Parathyroid adenoma (tissue), 2 donors: Measurements from ENCODE around the gene TM9SF2.

Experiments used
- H2AFZ ChIP-seq: fragments of 300-600 bp; sonication (generic); one replicate; pipeline ENCODE4 v1.7.0; 2017; ENCODE audit warnings: antibody characterized with exemption, mild to moderate bottlenecking
- H3K27ac ChIP-seq: fragments of 300-600 bp; sonication (generic); one replicate; pipeline ENCODE4 v1.7.0; 2017
- H3K27me3 ChIP-seq: fragments of 300-600 bp; sonication (generic); one replicate; pipeline ENCODE4 v1.7.0; 2017; ENCODE audit warnings: low read length; ENCODE audit not compliant: control insufficient read depth, insufficient read depth
- H3K36me3 ChIP-seq: fragments of 300-600 bp; sonication (generic); one replicate; pipeline ENCODE4 v1.7.0; 2017; ENCODE audit warnings: low read length; ENCODE audit not compliant: control insufficient read depth, insufficient read depth
- H3K4me1 ChIP-seq: fragments of 300-600 bp; sonication (generic); one replicate; pipeline ENCODE4 v1.7.0; 2017; ENCODE audit warnings: control low read depth
- H3K4me2 ChIP-seq: fragments of 300-600 bp; sonication (generic); one replicate; pipeline ENCODE4 v1.7.0; 2017; ENCODE audit warnings: low read length
- H3K4me3 ChIP-seq: fragments of 300-600 bp; sonication (generic); one replicate; pipeline ENCODE4 v1.7.0; 2017; ENCODE audit warnings: low read depth, low read length
- H3K79me2 ChIP-seq: fragments of 300-600 bp; sonication (generic); one replicate; pipeline ENCODE4 v1.7.0; 2017; ENCODE audit warnings: control low read depth
- H3K9ac ChIP-seq: fragments of 300-600 bp; sonication (generic); one replicate; pipeline ENCODE4 v1.7.0; 2017; ENCODE audit warnings: mild to moderate bottlenecking
- H3K9me3 ChIP-seq: fragments of 300-600 bp; sonication (generic); one replicate; pipeline ENCODE4 v1.7.0; 2017; ENCODE audit warnings: low read length; ENCODE audit not compliant: control insufficient read depth
- TF ChIP-seq, protein P1 (sequence below): fragments of 300-600 bp; sonication (generic); IDR thresholded peaks from one replicate; pipeline ENCODE4 v1.7.0; 2017; ENCODE audit warnings: antibody characterized with exemption, mild to moderate bottlenecking
- donor health status: primary hyperparathyroidism.

The TM9SF2 gene

DNA sequence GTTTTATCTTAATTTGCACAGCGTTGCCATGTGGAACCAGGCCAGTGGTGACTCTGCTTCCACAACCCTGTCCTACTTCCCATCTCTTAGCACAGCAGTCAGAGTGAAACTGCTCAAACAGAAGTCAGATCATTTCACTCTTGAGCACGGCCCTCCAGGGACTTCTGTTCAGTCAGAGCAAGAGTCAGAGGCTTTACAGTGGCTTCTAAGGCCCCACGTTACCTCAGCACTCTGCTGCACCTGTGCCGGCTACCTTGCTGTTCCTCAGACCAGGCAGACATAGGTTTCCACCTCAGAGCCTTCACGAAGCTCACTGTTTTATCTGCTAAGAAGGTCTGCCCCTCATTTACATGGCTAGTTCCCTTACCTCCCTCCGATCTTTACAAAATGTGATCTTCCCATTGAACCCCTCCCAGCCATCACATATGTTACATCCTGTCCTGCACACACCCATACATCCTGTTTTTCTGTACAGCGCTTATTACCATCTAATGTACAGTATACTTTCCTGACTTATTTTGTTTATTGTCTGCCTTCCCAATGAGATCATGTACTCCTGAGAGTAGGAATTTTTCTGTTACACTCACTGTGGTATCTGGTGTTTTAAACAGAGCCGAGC lies 41.6 kb downstream of the TM9SF2 start:
- H3K79me2 ChIP-seq: no peaks in the 10 kb centered on the region
- H3K4me2 ChIP-seq: no peak overlapping the region
- no peak overlapping the region for H2AFZ ChIP-seq
- H3K27ac ChIP-seq: no peak overlapping the region
- no peak overlapping the region for H3K9ac ChIP-seq
- H3K4me3 ChIP-seq: no peak overlapping the region
- H3K4me1 ChIP-seq: no peaks in the 10 kb centered on the region
- H3K36me3 ChIP-seq: no peaks in the 10 kb centered on the region
- TF ChIP-seq, protein P1, sequence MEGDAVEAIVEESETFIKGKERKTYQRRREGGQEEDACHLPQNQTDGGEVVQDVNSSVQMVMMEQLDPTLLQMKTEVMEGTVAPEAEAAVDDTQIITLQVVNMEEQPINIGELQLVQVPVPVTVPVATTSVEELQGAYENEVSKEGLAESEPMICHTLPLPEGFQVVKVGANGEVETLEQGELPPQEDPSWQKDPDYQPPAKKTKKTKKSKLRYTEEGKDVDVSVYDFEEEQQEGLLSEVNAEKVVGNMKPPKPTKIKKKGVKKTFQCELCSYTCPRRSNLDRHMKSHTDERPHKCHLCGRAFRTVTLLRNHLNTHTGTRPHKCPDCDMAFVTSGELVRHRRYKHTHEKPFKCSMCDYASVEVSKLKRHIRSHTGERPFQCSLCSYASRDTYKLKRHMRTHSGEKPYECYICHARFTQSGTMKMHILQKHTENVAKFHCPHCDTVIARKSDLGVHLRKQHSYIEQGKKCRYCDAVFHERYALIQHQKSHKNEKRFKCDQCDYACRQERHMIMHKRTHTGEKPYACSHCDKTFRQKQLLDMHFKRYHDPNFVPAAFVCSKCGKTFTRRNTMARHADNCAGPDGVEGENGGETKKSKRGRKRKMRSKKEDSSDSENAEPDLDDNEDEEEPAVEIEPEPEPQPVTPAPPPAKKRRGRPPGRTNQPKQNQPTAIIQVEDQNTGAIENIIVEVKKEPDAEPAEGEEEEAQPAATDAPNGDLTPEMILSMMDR: no peak
- H3K9me3 ChIP-seq: no peaks in the 10 kb centered on the region
- H3K27me3 ChIP-seq: no peaks in the 10 kb centered on the region

DNA sequence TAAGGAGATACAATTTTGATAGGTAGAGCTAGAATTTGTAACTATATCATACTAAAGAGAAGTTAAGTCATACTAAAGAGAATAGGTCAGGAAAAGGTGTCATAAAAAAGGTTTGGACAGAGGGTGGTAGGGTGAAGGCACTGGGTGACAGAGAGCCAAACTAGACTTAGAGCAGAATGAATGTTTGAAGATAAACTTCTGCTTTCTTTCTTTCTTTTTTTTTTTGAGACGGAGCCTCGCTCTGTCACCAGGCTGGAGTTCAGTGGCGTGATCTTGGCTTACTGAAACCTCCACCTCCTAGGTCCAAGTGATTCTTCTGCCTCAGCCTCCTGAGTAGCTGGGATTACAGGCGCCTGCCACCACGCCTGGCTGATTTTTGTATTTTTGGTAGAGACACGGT lies 44.1 kb downstream of the TM9SF2 start:
- Histone ChIP-seq H2AFZ (no peak overlapping the region), H3K9me3 (no peaks in the 10 kb centered on the region), H3K4me1 (no peaks in the 10 kb centered on the region), H3K27ac (no peak overlapping the region), H3K4me2 (no peak overlapping the region), H3K36me3 (no peaks in the 10 kb centered on the region), H3K79me2 (no peaks in the 10 kb centered on the region), H3K27me3 (no peaks in the 10 kb centered on the region), H3K9ac (no peak overlapping the region), H3K4me3 (no peak overlapping the region)
- TF ChIP-seq, protein P1: no peak

DNA sequence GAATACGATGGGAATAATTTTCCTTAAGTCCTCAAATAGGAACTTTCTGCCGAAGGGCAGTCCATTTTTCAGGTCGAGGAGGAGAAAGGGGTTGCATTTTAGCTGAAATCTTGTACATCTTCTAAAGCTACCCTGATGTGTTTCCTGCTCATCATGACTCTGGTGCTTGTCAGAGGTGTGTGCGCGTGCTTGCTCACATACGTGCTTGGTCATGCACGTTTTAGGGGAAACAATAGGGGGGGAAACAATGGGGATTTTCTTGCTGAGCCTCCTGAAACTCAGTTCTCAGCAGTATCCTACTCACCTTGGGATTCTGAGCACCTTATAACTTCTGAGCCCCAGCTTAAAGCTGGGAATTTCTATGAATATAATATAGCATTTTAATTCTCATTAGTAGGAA lies 44.7 kb downstream of the TM9SF2 start:
- Histone ChIP-seq H3K4me3 (no peak overlapping the region), H3K9me3 (no peaks in the 10 kb centered on the region), H3K9ac (no peak overlapping the region), H3K36me3 (no peaks in the 10 kb centered on the region), H3K79me2 (no peaks in the 10 kb centered on the region), H3K4me2 (no peak overlapping the region), H2AFZ (no peak overlapping the region), H3K27ac (no peak overlapping the region), H3K27me3 (no peaks in the 10 kb centered on the region), H3K4me1 (no peaks in the 10 kb centered on the region)
- TF ChIP-seq, protein P1: no peak

DNA sequence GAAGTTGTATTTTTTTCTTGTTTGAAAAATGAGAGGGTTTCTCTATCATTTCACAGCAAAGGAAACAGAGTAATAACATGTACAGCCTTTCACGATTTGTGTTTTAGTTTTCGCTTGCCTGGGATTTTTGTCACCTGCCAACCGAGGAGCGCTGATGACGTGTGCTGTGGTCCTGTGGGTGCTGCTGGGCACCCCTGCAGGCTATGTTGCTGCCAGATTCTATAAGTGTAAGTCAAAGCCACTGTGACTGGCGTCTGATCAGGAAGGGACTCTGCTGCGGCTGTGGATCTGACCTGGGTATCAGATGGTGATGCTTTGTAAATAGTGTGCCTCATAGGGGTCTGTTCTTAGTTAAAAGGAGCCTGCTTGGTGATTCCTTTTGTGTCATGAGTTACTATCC lies 45.6 kb downstream of the TM9SF2 start:
- Histone ChIP-seq H3K27me3 (no peaks in the 10 kb centered on the region), H3K27ac (no peak overlapping the region), H3K9ac (no peak overlapping the region), H2AFZ (no peak overlapping the region), H3K4me1 (no peaks in the 10 kb centered on the region), H3K36me3 (no peaks in the 10 kb centered on the region), H3K79me2 (no peaks in the 10 kb centered on the region), H3K9me3 (no peaks in the 10 kb centered on the region), H3K4me3 (no peak overlapping the region), H3K4me2 (no peak overlapping the region)
- TF ChIP-seq, protein P1: no peak

DNA sequence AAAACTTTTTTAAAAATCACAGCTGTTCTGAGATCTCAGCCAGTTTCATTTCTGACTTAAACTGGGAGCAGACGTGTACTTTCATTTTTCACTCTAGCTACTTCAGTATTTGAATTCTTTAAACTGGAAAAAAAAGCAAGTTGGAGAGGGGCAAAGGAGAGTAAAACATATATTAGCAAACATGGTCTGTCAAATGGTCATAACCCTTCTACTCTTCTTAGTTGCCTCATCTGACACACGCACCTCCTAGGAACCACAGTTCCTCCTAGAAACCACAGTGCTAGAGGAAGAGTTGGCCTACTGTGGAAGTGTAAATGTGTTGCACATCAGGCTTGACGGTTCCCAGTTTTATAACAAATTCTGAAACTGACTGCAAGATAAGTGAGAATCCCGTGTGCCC lies 47.2 kb downstream of the TM9SF2 start:
- TF ChIP-seq, protein P1: no peak
- Histone ChIP-seq H3K4me2 (no peak overlapping the region), H3K4me1 (no peaks in the 10 kb centered on the region), H2AFZ (no peak overlapping the region), H3K27me3 (no peaks in the 10 kb centered on the region), H3K79me2 (no peaks in the 10 kb centered on the region), H3K9ac (no peak overlapping the region), H3K9me3 (no peaks in the 10 kb centered on the region), H3K36me3 (no peaks in the 10 kb centered on the region), H3K27ac (no peak overlapping the region), H3K4me3 (no peak overlapping the region)
